Activated CD8-positive, alpha-beta T cell treated with anti-CD3 and anti-CD28 coated beads for 36 hours (primary cell): ENCODE data around the gene SPRY2. TPM values are rescaled to one million over a fixed set of nuclear protein-coding genes. Genes with fewer than 3 reads are reported as not detected.

Experiments
- ATAC-seq: fragments of 200-7000 bp; cut with Tn5 transposase; one replicate; pipeline ENCODE4 v1.10.0; 2021; ENCODE audit warnings: mild to moderate bottlenecking, moderate library complexity
- CTCF ChIA-PET: fragments of 350-600 bp; sonication (Branson Sonifier 250); formaldehyde crosslinking; loops from one replicate; lab custom pipeline; 2021; ENCODE audit warnings: antibody characterized with exemption; lab: Charles Lee
- POLR2A ChIA-PET: fragments of 350-600 bp; sonication (Branson Sonifier 250); formaldehyde crosslinking; loops from one replicate; lab custom pipeline; 2021; ENCODE audit warnings: antibody characterized with exemption; lab: Charles Lee
- DNase-seq: peaks from one replicate; pipeline ENCODE4 v3.0.0-alpha.2; 2020
- H3K27ac Mint-ChIP-seq: one replicate; pipeline ENCODE4 v1.8.0; 2021; ENCODE audit warnings: mild to moderate bottlenecking, mixed read lengths
- H3K27me3 Mint-ChIP-seq: one replicate; pipeline ENCODE4 v1.8.0; 2021; ENCODE audit warnings: mixed read lengths
- H3K36me3 Mint-ChIP-seq: one replicate; pipeline ENCODE4 v1.8.0; 2021; ENCODE audit warnings: low read depth, mixed read lengths
- H3K4me1 Mint-ChIP-seq: one replicate; pipeline ENCODE4 v1.8.0; 2021; ENCODE audit warnings: low read depth, mixed read lengths
- H3K4me3 Mint-ChIP-seq: one replicate; pipeline ENCODE4 v1.8.0; 2021; ENCODE audit warnings: mild to moderate bottlenecking, moderate library complexity, mixed read lengths
- H3K9me3 Mint-ChIP-seq: one replicate; pipeline ENCODE4 v1.8.0; 2021; ENCODE audit warnings: mixed read lengths
- CTCF ChIP-seq: fragments of 200-600 bp; IDR thresholded peaks from one replicate; pipeline ENCODE4 v1.8.0; 2022; ENCODE audit warnings: antibody characterized with exemption, mild to moderate bottlenecking
- intact Hi-C: fragments of 100-400 bp; cut with micrococcal nuclease; formaldehyde crosslinking; loops from one replicate; pipeline ENCODE4 v1.10.0; 2022
- total RNA-seq, 2 experiments: library from RNA; stranded (reverse); gene quantifications; one replicate each; pipeline ENCODE4 v1.2.3, GENCODE V29; 2021

Gene SPRY2
- total RNA-seq, 2 experiments from 2014 or later = 0.90 to 1.3 TPM

GRCh38 chr13:80336370-80336769 lies 4.6 kb downstream of the SPRY2 start:
- intact Hi-C loops = no loop called here
- Mint-ChIP-seq H3K27ac (no peak overlapping the region), H3K9me3 (no peaks in the 10 kb centered on the region), H3K4me1 (peaks cover 4% of the 10 kb centered on the region), H3K4me3 (no peak overlapping the region), H3K36me3 (no peaks in the 10 kb centered on the region), H3K27me3 (peaks cover 9% of the 10 kb centered on the region)
- ChIA-PET CTCF (no interaction called here), POLR2A (no interaction called here)
- DNase-seq = no peak
- no peak for ATAC-seq
- TF ChIP-seq CTCF = no peak

- Mint-ChIP-seq H3K36me3 (no peaks in the 10 kb centered on the region), H3K27ac (no peak overlapping the region), H3K4me3 (no peak overlapping the region), H3K27me3 (peaks cover 5% of the 10 kb centered on the region), H3K4me1 (no peaks in the 10 kb centered on the region), H3K9me3 (no peaks in the 10 kb centered on the region)
- no peak for DNase-seq
- TF ChIP-seq CTCF = no peak
- intact Hi-C loops = no loop called here
- CTCF ChIA-PET = interaction anchor here (1.2 kb wide), 2 partner anchors 8 to 10 kb away, joined by 4 to 8 read pairs; no protein-coding TSS in a partner anchor
- POLR2A ChIA-PET = no interaction called here
- ATAC-seq = no peak
These were observed 6.2 kb downstream of the SPRY2 start for GRCh38 chr13:80334597-80335260.

GRCh38 chr13:80331984-80332383 lies 8.9 kb downstream of the SPRY2 start:
- Mint-ChIP-seq H3K27ac (no peak overlapping the region), H3K4me1 (no peaks in the 10 kb centered on the region), H3K4me3 (no peak overlapping the region), H3K36me3 (no peaks in the 10 kb centered on the region), H3K27me3 (peaks cover 5% of the 10 kb centered on the region), H3K9me3 (no peaks in the 10 kb centered on the region)
- ATAC-seq (no peak), DNase-seq (no peak)
- TF ChIP-seq CTCF = no peak
- intact Hi-C loops = no loop called here
- CTCF ChIA-PET = interaction anchor here (1.4 kb wide), 1 partner anchor 12 kb away, joined by 3 read pairs; no protein-coding TSS in a partner anchor
- POLR2A ChIA-PET = no interaction called here

- no peaks in the 10 kb centered on the region for H3K9me3 Mint-ChIP-seq
- ChIA-PET CTCF (no interaction called here), POLR2A (no interaction called here)
- DNase-seq (no peak), ATAC-seq (no peak)
- no peak overlapping the region for H3K27ac Mint-ChIP-seq
- H3K36me3 Mint-ChIP-seq = no peaks in the 10 kb centered on the region
- no peaks in the 10 kb centered on the region for H3K27me3 Mint-ChIP-seq
- no peak for TF ChIP-seq CTCF
- intact Hi-C loops = no loop called here
- H3K4me1 Mint-ChIP-seq = no peaks in the 10 kb centered on the region
- no peak overlapping the region for H3K4me3 Mint-ChIP-seq
These were observed 11.7 kb downstream of the SPRY2 start for GRCh38 chr13:80329250-80329649.

- no peak for TF ChIP-seq CTCF
- CTCF ChIA-PET = no interaction called here
- intact Hi-C loops = no loop called here
- POLR2A ChIA-PET = no interaction called here
- ATAC-seq (no peak), DNase-seq (no peak)
- Mint-ChIP-seq H3K9me3 (no peaks in the 10 kb centered on the region), H3K36me3 (no peaks in the 10 kb centered on the region), H3K4me3 (no peak overlapping the region), H3K27ac (no peak overlapping the region), H3K27me3 (no peaks in the 10 kb centered on the region), H3K4me1 (no peaks in the 10 kb centered on the region)
These were observed 21.9 kb downstream of the SPRY2 start for GRCh38 chr13:80319004-80319403.
